Fibroblast of villous mesenchyme (primary cell): ENCODE measurements around the gene IQSEC1. TPM values are rescaled to one million over a fixed set of nuclear protein-coding genes. Genes with fewer than 3 reads are reported as not detected.

ENCODE experiments used
- DNase-seq: peaks from one replicate; pipeline ENCODE4 v3.0.0-alpha.2; 2010; ENCODE audit warnings: low read depth
- H3K4me3 ChIP-seq: 2 replicates; pipeline ENCODE4 v1.5.1; 2011; ENCODE audit warnings: low read depth, mild to moderate bottlenecking, low read length
- CTCF ChIP-seq: IDR thresholded peaks from 2 replicates; pipeline ENCODE4 v1.5.1; 2012; ENCODE audit warnings: low read depth, mild to moderate bottlenecking, low read length; ENCODE audit not compliant: insufficient read depth
- total RNA-seq: library from RNA; depleted of rRNA; stranded (reverse); fragments of >200 nt; gene quantifications from 2 replicates; pipeline ENCODE4 v1.2.3, GENCODE V29; 2012

Gene IQSEC1
- total RNA-seq, 1 donor = 19.9 TPM

- no peak for TF ChIP-seq CTCF
- H3K4me3 ChIP-seq = no peak overlapping the region
- no peak for DNase-seq
These were observed 49.8 kb downstream of the IQSEC1 start for GRCh38 chr3:13023235-13023970.

DNA sequence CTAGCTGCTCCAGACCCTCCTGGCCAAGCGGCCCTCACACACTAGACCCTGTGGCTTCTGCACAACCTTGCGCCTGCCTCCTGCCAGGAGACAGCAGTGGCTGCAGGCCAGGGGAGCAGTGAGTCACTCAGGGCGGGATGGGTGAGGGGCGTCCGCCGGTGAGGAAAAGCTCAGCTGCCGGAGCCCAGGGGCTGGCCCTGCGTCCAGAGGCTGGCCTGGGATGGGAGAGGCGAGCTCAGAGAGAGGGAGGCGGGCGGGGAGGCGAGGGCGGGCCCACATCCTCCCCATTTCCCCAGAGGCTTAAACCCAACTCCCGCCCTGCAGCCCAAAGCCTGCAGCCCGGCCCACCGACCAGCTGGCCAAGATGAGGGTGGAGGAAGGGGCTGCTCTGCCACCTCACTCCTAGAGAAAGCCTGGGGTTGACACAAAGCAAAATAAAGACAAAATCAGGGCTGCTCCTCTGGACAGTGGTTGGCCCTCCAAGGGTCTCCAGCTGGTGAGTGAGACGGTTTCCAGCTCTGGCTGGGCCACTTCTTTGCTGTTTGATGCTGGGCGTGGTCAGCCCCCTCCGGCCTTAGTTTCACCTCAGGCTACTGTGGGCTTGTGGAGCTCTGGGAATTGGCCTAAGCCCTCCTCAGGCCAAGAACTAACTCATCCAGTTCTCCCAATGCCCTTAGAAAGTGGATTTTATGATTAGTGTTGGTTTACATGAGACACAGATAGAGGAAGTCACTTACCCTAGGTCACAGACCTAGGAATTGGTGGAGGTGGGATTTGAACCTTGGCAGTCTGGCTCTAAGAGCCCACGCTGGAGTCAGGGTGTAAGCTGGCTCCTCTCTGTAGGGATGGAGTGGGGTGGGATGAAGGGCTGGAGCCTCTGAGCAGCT lies 50.6 kb downstream of the IQSEC1 start:
- no peak for TF ChIP-seq CTCF
- no peak overlapping the region for H3K4me3 ChIP-seq
- DNase-seq = peak; percentile 73

GRCh38 chr3:13021141-13022114 lies 51.8 kb downstream of the IQSEC1 start:
- DNase-seq = no peak
- no peak overlapping the region for H3K4me3 ChIP-seq
- no peak for TF ChIP-seq CTCF

GRCh38 chr3:13020159-13020750 lies 53.0 kb downstream of the IQSEC1 start:
- no peak overlapping the region for H3K4me3 ChIP-seq
- DNase-seq = no peak
- no peak for TF ChIP-seq CTCF

- TF ChIP-seq CTCF = no peak
- H3K4me3 ChIP-seq = peak overlapping the region; percentile 21
- peak; percentile 70 for DNase-seq
These were observed 53.8 kb downstream of the IQSEC1 start for GRCh38 chr3:13019243-13020095.
